GM12873 (cell line): ENCODE measurements around the gene TMEM203.

Source experiments
- CTCF ChIP-seq: IDR thresholded peaks from 2 replicates; pipeline ENCODE4 v1.5.1; 2012; ENCODE audit warnings: low read depth, mild to moderate bottlenecking, moderate library complexity, low read length, control low read depth; ENCODE audit not compliant: insufficient read depth; ENCODE audit errors: missing control alignments

The TMEM203 gene

DNA sequence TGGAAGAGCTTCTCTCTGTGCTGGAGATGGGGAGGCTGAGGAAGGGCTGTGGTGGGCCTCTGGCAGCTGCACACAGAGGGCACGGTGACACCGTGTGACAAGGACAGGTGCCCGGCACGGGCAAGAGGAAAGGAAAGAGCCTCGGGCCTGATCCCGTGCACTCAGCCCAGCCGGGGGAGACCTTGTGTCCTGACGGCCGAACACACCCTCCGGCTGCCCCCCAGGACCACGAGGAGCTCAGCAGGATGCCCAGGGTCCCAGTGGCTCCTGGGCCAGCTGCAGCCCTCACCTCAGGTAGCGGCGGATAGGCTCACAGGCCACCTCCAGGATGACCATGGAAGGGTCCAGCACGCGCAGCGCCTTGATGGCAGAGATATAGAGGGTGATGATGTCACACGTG is 22.6 kb downstream of the TMEM203 start:
- TF ChIP-seq CTCF: no peak

DNA sequence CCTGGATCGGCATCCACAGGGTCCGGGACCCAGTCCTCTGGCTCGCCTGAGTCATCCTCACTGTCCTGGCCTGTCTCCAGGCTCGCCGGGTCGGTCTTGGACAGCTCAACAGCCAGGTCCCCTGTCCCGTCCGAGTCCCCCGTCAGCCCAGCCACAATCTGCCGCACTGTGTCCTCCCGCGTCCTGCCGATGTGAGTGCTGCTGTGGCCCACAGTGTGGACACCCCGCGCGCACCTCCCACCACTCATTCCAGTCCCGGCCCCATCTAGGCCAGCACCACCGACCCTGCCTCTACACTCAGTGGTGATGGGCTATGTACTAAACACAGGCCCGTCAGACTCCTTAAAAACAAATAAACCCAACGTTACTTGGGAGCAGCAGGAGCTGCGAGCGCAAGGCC is 23.8 kb downstream of the TMEM203 start:
- TF ChIP-seq CTCF: no peak

DNA sequence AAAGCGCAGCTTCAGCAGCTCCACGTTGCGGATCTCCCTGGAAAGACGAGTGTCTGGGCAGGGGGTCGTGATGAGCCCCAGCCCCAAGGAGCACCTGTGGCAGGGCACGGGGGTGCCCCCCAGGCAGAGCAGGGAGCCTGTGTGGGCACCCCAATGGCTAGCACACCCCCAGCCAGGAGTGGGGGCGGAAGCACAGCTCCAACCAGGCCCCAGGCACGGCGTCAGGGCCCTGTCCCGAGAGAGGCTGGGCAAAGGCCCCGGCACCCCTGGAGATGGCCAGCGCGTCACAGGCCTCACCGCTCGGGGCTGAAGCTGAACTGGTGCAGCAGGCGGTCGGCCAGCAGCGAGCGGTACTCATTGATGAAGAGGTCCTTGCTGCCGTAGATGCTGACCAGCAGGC is 25.0 kb downstream of the TMEM203 start:
- no peak for TF ChIP-seq CTCF

DNA sequence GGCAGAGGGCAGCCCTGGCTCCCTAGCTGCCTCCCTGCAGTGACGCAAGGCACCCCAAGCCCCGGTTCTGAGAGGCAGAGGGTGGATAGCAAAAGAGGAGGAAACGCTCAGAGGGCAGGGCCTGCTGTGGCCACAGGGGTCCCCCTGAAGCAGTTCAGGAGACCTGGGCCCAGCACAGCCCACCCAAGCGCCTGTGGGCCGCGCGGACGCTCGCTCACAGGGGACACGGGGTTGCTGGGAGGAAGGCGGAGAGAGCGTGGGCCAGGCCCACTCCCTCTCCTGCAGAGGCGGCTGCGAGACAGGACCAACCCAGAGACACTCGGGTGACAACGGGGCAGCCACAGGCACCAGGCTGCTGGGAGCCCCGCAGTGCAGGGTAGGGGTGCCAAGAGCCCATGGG is 25.7 kb downstream of the TMEM203 start:
- TF ChIP-seq CTCF: no peak

- no peak for TF ChIP-seq CTCF
These were observed 26.4 kb downstream of the TMEM203 start for GRCh38 chr9:137178939-137179630.

- no peak for TF ChIP-seq CTCF
These were observed 27.1 kb downstream of the TMEM203 start for GRCh38 chr9:137178201-137178938.

GRCh38 chr9:137176302-137177182 is 28.9 kb downstream of the TMEM203 start:
- TF ChIP-seq CTCF: peak; percentile 74
